Measurements from ENCODE around the gene PRR20G.

The PRR20G gene

DNA sequence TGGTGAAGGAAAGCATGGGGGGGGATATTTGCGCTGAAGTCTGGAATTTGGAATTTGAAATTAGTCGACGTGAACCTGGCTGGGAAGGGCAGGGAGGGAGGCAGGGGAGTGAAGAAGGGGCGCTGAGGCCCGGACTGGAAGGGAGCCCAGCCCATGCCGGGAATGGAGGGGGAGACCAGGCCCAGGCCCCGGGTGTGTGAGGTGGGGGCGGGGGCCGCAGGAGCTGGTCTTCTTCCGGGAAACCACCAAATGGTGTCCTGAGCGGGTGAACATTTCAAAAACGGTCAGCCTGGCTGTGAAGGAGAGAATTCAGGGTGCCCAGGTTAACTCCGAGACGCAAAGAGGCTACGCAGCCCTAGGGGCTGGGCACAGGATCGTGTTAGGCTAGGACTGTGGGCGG is 497 bp upstream of the PRR20G start:
- TF ChIP-seq POLR2A (IDR thresholded peaks at IDR 0.05; ENCODE audit: low read length) (no peak), GATA1 (IDR thresholded peaks at IDR 0.05; ENCODE audit: low read depth, low read length) (no peak)

DNA sequence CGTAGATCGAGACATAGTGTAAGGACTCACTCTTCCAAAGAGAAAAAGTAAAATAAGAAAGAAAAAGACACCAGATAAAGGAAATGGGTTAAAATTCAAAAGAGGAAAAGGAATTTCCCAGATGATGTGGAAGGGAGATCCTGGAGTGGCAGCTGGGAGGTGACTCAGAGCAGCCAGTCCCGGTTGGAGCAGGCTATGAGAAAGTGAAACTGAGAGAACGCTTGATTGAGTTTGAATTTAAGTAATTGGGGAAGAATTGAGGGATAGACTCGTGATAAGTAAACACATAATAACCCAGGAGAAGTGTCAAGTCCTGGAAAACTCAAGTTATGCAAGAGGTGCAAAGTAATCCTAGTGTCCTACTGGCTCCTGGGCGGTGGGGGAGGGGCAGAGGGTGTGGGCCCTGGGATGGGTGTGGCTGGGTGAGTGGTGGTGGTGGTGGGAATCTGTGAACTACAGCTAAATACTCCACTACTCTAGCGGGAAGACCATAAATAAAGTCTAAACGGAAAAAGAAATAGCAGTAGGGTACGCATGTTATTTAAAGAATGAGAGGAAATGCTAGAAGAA is 1.2 kb downstream of the PRR20G start:
- TF ChIP-seq POLR2A (IDR thresholded peaks at IDR 0.05; ENCODE audit: low read length): no peak
- TF ChIP-seq GATA1 (IDR thresholded peaks at IDR 0.05; ENCODE audit: low read depth, low read length): no peak
- no peak for DNase-seq

More for the DNA sequence above, 497 bp upstream of the PRR20G start:
- no peak for DNase-seq

DNA sequence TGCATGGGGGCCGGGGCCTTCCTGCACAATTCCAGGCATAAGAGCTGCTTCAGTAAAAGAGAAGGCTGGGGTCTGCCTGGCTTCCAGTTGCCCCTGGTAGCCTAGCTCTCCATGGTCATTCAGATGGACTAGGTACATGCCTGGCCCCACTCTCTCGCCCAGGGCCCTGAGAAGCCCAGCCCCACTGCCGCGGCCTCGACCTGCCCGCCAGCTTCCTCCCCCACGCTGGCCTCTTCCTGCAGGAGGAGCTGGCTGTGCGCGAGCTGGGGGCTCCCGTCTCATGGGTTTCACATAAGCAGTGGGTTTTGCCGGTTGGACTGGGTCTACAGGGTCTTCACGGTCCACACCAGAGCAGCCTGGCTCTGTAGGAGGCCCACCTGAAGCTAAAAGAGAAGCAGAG is 3.6 kb downstream of the PRR20G start:
- DNase-seq: no peak
- TF ChIP-seq GATA1 (IDR thresholded peaks at IDR 0.05; ENCODE audit: low read depth, low read length) (no peak), POLR2A (IDR thresholded peaks at IDR 0.05; ENCODE audit: low read length) (no peak)

DNA sequence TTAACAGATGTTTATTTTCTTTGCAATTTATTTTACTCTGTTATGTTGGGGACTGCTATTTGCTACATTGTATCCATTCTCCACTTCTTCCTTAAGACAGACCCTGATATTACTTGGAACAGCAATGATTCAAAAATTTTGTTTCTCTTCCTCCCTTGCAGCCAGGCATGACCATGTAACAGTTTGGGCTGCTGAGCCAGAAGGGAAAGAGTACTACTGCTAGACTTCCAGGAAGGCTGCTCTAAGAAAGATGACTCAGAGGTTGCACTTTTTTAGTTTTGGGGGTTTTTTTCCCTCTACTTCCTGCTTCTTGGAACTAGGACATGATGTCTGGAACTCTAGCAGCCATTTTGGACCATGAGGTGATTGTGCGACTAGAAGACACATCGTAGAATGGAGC is 10.3 kb downstream of the PRR20G start:
- no peak for DNase-seq

DNA sequence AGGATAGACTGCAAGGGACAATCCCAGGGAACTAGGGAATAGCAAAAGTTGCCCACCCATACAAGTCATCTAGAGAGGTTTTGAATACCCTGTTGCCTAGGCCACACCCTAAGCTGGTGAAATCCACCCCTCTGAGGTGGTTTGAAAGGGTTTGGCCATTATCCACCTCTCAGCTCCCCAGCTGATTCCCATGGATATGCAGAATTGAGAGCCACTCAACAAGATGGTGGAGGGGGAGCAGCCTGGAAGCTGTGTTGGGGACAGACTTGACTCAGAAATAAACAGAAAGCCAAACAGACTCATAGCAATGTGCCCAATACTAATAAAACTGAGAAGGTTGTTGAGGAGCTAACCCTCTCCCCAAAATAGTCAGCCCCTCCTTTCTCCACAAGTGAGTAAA is 10.9 kb downstream of the PRR20G start:
- TF ChIP-seq GATA1 (IDR thresholded peaks at IDR 0.05; ENCODE audit: low read depth, low read length): no peak
- no peak for TF ChIP-seq POLR2A (IDR thresholded peaks at IDR 0.05; ENCODE audit: low read length)
- DNase-seq: no peak

More for the DNA sequence above, 10.3 kb downstream of the PRR20G start:
- TF ChIP-seq GATA1 (IDR thresholded peaks at IDR 0.05; ENCODE audit: low read depth, low read length) (no peak), POLR2A (IDR thresholded peaks at IDR 0.05; ENCODE audit: low read length) (no peak)

DNA sequence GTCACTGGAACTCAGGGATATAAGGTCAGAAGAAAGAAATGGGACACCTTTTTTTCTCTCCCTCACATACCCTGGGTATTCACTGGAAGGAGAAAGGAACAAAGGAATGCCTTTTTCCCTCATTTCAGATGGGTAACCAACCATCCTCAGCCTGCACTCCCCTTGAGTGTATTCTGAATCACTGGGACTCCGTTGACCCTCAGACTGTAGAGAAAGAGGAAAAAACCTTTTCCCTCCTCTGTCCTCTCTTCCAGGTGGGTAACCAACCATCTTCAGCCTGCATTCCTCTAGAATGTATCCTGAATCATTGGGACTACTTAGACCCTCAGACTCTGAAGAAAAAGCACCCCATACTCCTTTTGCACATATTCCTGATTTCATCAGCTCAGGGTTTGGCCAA is 11.4 kb downstream of the PRR20G start:
- no peak for DNase-seq
- no peak for TF ChIP-seq POLR2A (IDR thresholded peaks at IDR 0.05; ENCODE audit: low read length)
- TF ChIP-seq GATA1 (IDR thresholded peaks at IDR 0.05; ENCODE audit: low read depth, low read length): no peak

DNA sequence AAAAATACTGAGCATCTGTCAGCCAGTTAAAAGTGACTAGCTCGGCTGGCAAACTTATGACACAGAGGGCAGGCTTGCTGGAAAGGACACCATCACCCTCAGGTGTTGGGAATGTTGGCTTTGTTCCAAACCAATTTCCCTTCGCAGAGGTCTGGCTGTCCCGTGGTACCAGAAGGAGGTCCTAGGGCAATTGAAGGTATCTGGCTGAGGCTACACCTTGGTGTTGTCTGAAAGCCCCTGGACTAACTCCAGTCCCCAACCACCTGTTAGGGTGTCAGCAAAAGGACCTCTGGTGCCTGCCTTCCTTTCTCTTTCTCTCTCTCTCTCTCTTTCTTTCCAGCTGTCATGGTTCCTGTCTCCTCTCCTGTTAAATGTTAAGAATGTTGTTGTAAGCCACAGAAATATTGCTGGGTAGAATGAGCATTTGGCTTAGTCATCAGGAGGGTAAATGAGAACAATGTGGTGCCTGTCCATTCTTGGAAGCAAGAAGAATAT is 12.5 kb downstream of the PRR20G start:
- DNase-seq: no peak
- TF ChIP-seq POLR2A (IDR thresholded peaks at IDR 0.05; ENCODE audit: low read length) (no peak), GATA1 (IDR thresholded peaks at IDR 0.05; ENCODE audit: low read depth, low read length) (no peak)

DNA sequence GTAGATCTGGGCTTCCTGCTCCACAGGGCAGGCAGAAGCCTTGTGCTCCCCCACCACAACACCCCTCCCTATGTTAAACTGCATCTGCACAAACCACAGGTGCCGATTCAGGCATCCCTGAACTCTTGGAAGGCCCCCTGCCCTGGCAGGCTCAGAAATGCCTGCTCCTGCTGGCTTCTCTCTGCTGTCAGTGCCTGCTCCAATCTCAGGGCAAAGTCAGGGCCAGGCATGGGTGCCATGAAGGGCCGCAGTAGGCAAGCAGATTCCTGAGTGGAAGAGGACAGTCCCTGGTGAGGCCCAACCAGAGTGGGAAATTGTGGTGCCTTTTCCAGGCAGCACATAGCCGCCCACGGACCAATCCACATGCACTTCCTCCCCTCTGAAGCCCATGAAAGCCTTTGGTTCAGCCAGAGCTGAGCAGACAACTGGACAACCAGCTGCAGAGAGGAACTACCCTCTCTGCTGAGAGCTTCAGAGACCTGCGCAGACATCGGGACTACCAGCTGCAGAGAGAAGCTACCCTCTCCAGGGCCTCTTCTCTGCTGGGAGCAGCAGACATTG is 13.6 kb downstream of the PRR20G start:
- no peak for TF ChIP-seq GATA1 (IDR thresholded peaks at IDR 0.05; ENCODE audit: low read depth, low read length)
- no peak for TF ChIP-seq POLR2A (IDR thresholded peaks at IDR 0.05; ENCODE audit: low read length)
- DNase-seq: no peak

DNA sequence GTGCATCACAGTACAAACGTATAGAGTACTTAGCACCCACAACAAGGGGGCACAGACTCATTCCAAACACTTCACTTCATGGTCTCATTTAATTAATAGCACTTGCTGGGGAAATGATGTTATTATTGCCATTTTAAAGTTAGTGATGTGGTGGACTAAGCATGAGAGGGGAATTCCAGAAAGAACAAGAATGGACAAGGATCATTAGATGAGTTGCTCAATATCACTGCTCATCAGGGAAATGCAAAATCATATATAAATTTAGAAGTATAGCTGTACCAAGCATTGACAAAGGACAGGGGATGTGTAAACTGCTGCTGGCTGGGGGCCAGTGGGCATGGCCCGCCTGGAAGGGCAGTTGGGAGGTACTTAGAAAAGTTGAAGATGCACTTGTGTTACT is 14.6 kb downstream of the PRR20G start:
- no peak for DNase-seq
- no peak for TF ChIP-seq GATA1 (IDR thresholded peaks at IDR 0.05; ENCODE audit: low read depth, low read length)
- no peak for TF ChIP-seq POLR2A (IDR thresholded peaks at IDR 0.05; ENCODE audit: low read length)

DNA sequence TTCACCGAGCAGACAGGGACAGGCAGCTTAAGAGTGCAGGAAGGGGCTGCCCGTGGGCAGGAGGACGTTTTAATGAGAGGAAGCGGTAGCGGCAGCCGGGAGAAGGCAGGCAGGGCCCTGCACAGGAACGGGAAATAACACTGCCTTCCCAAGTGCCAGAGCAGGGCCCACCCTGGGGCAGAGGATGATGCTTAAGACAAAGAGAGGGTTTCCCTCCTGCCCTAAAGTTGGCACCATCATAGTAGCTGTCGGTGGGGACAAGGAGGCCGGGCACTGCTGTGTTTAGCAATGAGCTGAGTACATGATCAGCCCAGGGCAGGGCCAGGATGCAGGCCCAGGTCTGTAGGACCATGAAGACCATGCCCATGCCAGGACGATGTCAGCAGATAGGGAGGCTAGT is 21.7 kb downstream of the PRR20G start:
- DNase-seq: no peak
- TF ChIP-seq GATA1 (IDR thresholded peaks at IDR 0.05; ENCODE audit: low read depth, low read length) (no peak), POLR2A (IDR thresholded peaks at IDR 0.05; ENCODE audit: low read length) (no peak)

DNA sequence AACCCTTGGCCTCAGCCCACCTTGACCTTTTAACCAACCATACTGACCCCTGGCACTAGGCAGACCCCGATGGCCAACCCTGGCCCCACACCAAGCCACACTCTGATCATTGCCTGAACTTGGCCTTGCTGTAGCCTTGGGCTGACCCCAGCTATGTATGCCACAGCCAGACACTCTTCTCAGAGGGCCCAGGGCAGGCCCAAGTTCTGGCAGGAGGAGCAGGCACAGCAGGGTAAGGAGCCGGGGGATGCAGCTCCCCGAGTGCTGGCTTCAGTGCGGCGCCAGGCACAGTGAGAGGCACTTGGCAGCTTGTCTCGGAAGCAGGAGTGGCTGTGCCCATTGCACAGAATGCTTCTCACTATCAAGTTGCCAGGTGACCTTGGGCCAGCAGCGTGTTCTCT is 22.3 kb downstream of the PRR20G start:
- TF ChIP-seq GATA1 (IDR thresholded peaks at IDR 0.05; ENCODE audit: low read depth, low read length): no peak
- no peak for TF ChIP-seq POLR2A (IDR thresholded peaks at IDR 0.05; ENCODE audit: low read length)

DNA sequence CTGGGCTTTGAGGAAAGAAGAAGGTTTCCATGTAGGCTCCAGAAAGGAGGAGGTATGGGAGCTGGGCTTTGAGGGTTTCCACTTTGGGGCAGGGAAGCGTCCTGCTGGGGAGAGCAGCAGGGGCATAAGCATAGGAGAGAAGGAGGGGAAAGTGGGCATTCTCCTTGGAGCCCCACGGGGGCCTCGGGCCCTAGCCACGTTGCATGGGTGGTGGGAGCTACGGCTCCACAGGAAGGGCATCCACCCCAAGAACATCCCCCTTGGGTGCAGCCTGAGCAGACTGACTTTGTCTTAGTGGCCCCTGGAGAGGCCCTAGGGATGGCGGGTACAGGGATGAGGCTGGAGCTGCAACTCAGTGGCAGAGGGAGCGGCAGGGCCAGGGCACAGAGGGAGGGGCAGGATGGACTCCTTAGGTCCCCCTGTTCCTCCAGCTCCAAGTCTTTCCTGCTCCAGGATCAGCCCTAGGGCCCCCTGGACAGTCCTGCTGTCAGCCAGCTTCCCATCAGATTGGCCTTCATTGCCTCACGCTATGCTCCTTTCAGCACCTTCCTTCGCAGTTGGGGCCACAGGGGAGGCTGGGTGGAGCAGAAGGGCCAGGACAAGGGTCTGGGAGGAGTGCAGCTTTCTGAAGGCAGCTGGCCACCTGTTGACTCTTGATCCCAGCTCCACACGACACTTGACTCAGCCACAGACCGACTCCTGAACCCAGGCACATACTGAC is 22.9 kb downstream of the PRR20G start:
- TF ChIP-seq POLR2A (IDR thresholded peaks at IDR 0.05; ENCODE audit: low read length): no peak
- TF ChIP-seq GATA1 (IDR thresholded peaks at IDR 0.05; ENCODE audit: low read depth, low read length): no peak
- no peak for DNase-seq

More for the DNA sequence above, 22.3 kb downstream of the PRR20G start:
- DNase-seq: no peak

DNA sequence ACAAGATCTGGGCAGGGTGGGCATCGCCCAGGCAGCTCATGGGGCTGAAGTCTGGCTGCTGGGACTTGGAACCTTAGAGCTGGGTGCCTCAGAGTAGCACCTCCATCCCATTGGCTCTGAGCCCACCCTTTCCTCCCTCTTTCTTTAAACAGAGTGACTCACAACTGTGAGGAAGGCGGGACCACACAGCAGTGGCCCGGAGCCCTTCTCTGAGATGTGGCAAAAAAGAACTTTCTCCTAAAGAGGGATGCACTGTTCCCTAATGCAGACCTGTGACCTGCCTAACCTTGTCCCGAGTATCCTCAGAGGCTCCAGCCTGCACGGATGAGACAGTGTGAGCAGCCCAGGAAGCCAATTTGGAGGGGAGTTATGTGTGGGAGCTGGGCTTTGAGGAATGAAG is 23.6 kb downstream of the PRR20G start:
- no peak for TF ChIP-seq POLR2A (IDR thresholded peaks at IDR 0.05; ENCODE audit: low read length)
- no peak for TF ChIP-seq GATA1 (IDR thresholded peaks at IDR 0.05; ENCODE audit: low read depth, low read length)
- DNase-seq: no peak

DNA sequence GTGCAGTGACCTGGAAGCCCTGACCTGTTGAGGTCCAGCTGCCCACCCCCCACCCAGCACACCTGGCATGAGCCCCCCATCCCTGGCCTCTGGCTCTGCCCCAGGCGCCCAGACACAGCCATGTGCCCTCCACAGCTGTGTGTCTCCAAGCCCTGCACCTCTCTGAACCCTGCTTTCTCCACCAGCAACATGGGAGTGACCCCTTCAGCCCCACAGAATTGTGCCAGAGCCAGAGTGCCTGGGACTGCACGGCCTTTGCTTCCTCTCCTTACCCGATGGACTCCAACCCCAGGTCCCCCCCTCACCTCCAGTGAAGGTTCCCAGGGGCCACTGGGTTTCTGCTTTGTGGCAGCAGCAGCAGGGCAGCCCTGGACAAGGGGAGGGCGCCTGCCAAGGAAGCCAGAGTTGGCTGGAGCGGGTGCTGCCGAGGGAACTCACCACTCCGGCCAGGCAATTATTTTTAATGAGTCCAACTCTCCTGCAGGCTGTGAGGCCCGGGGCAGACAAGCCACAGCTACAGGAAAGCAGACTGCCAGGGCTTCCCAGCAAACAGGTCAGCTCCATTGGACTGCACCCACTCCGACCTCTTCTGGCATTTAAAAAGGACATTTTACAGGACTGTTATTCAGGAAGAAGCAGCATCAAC is 24.1 kb downstream of the PRR20G start:
- DNase-seq: no peak
- no peak for TF ChIP-seq POLR2A (IDR thresholded peaks at IDR 0.05; ENCODE audit: low read length)
- no peak for TF ChIP-seq GATA1 (IDR thresholded peaks at IDR 0.05; ENCODE audit: low read depth, low read length)

All from erythroblast (primary cell).